ENCODE results near the gene EFCAB11.
A peak's percentile ranks its signal among the peaks of the same experiment; 100 is the strongest.

The EFCAB11 gene

DNA sequence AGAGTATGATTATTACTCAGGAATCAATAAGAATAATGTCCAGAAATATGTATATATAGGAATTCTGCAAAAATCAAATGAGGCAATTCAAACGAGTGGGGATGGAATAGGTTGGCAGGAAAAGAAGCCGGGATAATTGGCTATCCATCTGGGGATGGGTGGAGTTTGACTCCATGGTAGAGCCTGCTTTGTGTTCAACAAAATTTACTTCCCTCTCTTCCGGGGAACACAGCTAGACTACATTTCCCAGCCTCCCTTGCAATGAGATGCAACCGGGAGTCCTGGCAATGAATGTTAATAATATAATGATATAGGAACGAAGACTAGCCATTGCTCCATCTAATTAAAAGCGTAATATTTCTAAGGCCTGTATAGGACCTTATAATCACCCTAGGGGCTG is 146.6 kb downstream of the EFCAB11 start:
- peak; percentile 76 for DNase-seq

DNA sequence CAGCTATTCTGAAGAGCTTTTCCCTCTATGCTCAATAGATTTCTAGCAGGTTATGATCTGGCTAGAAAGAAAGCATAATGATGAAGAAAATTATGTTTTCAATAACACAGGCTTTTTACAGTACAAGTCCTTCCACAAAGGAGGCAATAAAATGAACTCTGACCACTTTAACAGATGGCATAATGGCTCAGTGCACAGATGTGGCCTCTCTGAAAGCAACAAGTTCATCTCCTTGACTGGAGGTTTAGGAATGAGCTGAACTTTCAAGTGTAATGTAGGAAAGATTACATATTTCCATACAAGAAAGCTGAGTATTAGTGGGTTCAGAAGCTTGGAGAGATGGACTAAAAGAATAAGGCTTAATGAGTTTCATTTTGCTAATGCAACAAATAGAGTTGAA is 147.4 kb downstream of the EFCAB11 start:
- DNase-seq = peak; percentile 82

DNA sequence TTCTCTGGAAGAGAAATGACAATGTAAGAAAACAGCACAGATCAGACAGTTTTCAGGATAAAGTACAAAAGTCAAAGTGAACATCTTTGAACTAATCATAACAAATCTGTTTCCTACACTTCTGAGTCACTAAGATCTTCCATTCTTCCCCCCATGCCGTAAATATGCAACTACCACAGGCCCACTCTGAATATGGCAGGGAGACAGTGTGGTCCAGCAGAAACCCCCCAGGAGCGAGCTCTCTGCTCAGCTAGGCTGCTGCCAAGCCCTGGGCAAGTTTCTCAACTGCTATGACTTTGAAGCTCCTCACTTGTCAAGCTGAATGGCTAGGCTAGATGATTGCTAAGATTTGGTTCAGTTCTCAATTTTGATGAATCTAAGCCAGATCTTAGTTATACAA is 148.1 kb downstream of the EFCAB11 start:
- DNase-seq = peak; percentile 20

DNA sequence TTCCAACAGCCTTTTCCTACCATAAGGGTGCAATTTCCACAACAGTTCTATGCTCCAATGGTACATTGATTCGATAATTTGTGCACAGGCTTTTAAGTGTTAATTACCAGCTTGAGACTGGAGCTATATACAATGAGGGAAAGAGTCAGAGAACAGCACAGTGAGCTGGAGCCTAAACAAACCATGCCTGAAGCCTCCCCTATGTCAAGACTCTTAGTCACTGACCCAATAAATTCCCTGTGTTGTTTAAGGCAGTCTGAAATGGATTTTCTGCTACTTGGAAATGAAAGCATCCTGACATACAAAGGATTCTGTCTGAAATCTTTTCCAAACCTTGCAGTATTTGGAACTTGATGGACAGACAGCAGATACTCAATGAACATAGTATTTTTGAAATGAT is 149.0 kb downstream of the EFCAB11 start:
- DNase-seq = peak; percentile 44

DNA sequence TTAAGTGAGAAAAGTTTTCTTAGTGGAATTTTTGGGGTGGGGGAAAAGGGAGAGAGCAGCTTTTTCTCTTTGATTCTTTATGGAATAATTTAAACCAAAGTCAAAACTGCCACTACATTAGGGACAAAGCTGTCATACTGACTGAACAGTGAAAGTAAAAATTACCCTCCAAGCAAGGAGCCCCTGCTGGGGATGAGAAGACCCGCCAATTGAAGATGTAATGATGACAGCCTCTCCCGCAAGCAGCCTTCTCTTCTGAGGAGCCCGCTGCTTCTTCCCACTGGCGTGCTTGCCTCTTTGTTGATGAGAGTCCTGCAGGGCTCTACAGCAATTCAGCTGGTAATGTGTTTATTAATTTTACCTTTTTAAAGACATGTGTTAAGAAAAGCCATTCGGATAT is 151.0 kb downstream of the EFCAB11 start:
- no peak for DNase-seq

DNA sequence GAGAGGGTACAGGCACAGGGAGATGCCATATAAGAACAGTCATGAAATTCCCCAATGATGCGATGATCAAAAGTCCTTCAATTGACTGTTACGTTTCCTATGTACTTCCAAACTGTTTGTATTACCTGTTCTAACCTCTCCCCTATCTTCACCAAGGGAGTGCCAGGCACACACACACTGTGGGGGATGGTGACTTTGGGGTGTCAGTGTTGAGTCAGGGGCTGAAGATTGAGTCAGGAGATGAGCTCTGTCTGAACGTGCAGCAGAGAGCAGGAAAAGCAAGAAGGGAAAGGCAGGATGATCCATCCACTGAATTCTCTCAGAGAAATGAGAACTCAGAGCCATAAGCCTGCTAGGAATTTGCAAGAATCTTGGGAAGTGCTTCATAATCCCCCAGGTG is 153.4 kb downstream of the EFCAB11 start:
- no peak for DNase-seq

DNA sequence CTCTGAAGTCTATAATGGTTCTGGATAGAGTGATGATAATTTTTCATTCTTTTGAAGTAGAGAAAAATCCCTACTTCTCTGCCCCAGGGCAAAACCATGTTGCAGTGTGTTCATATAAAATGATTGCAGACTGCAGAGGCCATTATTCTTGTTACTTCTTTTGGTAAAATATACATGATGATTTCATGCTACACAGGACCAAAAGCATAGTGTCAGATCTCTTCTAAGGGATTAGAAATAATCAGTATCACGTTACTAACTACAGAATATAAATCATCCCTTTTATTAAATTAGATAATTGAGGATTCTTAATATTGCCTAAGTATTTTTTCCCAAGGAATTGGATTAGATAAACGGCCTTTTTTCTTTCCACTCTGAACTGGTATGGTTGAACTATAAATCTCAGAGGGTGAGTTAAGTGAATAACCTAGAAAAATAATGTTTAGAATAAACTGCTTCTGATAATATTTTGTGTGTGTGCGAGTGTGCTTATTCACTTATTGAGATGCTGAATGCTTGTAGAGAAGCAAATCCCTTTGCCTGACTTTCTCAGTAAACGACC is 156.2 kb downstream of the EFCAB11 start:
- DNase-seq = no peak

DNA sequence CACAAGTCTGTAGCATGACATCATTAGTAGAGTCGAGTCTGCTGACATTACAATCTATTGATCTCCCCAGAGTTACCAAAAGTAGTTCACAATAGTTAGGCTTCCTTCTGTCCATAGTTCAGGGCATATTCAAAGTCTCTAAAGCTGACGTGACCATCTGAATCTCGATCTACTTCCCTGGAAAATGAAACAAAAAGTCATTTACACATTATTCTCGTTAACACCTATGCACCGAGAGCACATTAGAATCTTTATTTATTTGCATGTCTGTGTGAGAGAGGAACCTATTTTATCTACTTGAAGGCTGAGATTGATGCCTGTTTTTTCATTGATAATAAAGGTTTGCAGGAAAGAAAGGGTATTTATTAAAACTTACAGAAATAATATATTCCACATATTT is 157.4 kb downstream of the EFCAB11 start:
- DNase-seq = no peak

DNA sequence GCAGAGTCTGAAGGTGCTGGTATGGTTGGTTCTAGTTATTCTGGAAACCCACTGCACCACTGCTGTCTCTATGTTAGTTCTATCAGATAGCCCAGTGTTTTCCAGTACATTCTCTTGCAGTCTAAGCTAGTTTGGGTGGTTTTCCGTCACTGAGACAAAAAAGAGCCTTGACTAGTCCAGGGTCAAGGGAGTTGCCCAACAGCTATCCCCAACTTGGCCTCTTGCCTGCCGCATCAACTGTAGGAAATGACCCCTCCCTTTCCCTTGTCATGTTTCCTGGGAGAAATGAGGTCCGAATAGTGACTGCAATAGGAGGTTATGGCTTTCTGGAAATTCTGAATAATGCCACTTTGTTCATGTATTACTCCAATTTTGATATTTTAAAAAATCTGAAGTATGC is 160.4 kb downstream of the EFCAB11 start:
- DNase-seq = no peak

DNA sequence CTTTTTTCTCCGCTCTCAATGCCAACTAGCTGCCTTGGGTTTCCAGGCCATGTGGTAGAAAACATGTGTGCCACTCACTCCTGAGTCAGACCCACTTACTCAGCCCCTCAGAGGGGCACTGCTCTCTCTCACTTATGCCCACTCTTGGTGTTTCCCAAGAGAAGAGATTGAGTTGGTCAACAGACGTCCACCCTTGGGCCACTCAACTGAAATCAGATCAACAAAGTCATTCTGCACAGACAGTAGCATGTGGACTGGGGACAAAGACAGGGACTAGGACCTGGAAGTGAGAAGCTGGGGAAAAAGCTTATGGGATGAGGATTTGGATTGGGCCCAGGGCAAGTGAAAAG is 161.2 kb downstream of the EFCAB11 start:
- no peak for DNase-seq

DNA sequence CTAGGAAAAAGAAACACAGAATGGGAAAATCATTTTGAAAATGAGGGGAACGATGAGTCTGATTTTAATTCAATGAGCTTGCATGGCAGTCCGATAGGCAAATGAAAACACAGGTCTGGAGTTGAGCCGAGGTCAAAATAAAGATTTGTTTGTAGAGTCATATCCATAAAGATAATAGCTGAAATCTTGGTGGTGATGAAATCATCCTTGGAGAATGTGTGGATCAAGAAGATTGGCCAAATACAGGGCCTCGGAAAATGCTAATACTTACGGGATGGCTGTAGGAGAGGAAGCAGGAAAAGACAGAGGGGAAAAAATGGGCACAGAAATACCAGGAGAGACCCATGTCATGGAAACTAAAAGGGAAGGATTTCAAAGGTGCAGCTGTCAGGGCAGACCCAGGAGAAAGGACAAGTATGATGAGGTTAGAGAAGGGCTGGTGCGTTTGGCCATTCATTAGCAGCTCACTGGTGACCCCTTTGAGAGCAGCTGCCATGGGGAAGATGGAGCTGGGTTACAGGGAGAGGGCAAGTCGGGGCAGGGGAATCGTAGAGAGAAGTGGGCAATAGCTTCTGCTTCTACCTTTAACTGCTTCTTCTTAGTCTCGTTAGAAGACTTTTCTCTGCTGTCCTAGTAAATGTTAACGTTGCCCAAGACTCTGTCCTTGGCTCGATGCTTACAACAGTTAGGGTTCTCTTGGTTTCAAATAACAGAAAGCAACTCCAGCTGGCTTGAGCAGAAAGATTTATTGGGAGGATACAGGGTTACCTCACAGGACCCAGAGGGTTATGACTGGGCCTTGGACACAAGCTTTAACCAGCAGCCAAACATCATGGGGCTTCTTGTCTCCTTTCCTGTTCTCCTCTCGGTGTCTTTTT is 161.8 kb downstream of the EFCAB11 start:
- no peak for DNase-seq

DNA sequence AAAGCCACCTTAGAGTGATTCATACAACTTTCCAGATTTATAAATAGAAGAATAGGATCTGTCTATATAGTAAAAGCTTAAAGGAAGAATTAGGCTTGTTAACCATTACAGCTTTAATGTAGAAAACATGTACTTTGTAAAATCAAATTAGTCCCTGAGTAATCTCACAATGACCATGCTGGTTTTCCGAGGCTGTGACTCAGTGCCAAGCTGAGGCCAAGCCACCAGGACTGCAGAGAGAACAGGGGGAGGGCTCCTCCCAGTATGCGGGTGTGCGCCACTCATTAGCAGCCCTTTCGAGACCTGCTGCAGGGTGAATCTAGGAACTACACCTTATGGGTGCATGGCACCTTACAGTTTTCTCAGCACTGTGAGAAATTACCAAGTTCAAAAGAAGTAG is 167.0 kb downstream of the EFCAB11 start:
- no peak for DNase-seq

DNA sequence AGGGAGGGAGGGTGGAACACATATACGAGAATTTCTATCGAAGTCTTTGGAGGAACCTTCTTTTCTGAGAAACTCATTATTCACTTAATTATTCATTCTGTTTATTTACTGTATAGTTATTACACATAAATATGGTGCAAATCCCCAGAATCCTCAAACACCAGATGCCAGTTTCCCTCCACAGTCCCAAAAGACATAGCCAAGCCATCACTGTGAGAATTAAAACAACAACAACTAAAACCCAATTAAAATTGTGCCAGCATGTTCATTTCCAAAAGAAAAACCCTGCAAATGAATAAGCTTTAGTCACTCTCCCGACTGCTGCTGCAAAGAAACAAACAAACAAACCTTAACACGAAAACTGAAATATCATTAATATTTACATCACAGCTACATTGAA is 173.5 kb downstream of the EFCAB11 start:
- no peak for DNase-seq

DNA sequence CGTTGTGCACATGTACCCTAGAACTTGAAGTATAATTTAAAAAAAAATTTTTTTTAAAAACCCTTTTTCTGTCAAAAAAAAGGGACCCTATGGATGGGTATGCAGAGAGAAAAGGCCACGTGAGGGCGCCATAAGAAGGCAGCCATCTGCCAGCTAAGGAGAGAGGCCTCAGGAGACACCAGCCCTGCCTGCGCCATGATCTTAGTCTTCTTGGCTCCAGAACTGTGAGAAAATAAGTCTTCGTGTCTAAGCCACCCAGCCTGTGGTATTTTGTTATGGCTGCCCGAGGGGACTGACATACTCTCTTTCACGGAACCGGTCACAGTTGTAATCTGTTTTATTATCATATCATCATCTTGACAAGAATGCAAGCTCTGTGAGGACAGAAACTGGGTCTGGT is 174.8 kb downstream of the EFCAB11 start:
- DNase-seq = no peak

DNA sequence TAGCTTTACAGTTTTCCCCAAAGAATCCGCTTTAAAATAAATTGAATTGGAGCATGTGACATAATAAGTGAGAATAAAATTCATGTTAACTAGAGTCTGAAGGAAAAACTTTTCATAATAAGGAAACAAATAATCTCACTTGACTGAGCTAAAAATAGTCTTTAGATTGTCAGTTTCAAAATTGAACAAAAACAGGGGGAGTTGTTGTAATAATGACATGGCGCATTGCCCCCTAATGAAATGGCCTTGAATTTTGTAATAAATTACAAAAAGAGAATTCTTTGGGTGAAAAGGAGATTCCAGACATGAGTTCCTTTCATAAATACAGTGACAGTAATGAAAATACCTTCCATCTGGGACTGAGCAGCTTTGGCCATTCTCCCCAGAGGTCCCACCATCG is 178.6 kb downstream of the EFCAB11 start:
- DNase-seq = no peak

DNA sequence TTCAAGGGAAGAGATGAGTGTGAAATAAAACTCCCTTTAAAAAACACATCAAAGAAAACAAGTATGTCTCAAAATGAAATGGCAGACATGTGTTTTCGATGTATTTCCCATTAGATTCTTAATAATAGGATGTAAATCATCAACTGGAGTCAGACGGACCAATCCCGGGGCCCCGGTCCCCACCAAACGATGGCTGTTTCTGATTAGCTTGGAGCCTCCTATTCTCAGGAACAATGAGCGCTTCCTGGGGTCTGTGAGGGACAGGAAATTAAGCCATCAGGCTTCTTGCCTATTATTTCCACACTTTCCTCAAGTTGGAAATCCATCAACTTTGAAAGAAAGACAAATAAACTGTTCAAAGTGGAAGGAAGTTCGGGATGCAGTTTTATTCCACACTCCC is 179.4 kb downstream of the EFCAB11 start:
- no peak for DNase-seq

DNA sequence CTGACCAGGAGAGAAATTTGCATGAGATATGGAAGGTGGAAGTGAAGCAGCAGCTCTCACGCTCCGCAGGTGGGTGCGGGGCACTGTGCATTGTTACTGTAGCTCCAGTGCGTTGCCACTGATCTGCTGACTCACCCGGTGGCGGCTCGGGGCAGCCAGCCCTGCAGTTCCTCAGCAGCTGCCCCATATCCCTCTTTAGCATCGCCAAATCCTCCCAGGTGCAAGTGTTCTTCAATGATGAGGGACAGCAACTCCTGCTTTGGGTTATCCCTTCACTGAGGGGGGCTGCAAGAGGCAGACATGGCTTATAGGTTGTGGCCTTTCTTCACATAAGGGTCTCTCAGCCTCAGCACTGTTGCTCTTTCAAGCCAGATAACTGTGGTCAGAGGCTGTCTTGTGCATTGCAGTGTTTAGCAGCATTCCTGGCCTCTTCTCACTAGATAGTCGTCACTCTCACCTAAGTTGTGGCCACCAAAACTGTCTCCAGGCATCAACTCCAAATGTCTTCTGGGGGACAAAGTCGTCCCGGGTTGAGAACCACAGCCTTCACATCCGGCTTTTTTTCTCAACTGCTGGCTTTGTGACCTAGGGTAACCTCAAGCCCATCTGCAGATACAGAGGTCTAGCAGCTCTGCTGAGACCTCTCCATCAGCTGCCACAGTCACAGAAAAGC is 180.8 kb downstream of the EFCAB11 start:
- DNase-seq = peak; percentile 76

DNA sequence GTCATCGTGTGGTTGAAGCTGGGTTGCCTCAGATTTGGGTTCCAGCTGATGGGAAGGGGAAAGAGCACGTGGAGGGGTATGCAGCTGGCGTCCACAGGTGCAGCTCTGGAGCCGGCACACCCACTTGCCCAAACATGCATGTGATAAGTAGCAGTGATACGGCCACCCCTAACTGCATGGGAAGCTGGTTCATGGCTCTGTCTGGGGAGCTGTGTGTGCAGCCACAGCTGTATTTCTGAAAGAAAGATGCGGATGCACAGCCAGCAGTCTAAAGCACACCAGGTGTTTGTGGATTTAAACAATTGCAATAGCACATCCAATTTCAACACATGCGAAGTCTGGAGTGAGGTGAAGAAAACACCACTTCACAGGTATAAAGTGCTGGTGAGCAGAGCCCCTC is 181.4 kb downstream of the EFCAB11 start:
- peak; percentile 42 for DNase-seq

DNA sequence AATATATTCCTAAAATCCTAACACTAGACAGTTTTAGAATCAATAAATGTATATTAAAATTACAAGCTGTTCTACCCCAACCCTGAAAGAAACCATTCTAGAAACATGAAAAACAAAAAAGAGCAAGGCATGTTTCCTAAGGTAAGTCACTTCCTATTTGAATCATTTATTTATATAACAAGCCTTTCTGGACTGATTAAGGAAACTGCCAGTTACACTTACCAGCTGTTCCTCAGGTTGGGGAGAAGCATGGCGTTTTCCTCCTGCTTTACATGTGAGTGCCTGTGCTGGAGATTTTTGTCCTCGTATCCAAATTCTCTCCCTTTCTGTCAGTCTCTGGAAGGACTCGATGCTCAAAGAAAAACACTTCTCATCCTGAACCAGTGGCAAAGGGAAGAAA is 183.3 kb downstream of the EFCAB11 start:
- peak; percentile 40 for DNase-seq

DNA sequence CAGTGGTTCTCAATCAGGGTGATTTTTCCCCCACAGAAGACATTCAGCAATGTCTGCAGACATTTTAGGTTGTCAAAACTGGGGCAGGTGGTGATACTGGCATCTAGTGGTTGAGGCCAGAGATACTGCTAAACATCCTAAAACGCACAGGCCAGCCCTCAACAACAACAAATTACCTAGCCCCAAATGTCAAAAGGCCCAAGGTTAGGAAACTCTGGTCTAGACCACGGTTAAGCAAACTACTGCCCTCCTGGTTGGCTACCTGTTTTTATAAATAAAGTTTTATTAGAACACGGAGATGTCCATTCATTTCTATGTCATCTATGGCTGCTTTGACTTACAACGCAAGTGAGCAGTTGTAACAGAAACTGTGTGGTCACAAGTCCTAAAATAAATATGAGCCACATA is 186.7 kb downstream of the EFCAB11 start:
- peak; percentile 82 for DNase-seq

DNA sequence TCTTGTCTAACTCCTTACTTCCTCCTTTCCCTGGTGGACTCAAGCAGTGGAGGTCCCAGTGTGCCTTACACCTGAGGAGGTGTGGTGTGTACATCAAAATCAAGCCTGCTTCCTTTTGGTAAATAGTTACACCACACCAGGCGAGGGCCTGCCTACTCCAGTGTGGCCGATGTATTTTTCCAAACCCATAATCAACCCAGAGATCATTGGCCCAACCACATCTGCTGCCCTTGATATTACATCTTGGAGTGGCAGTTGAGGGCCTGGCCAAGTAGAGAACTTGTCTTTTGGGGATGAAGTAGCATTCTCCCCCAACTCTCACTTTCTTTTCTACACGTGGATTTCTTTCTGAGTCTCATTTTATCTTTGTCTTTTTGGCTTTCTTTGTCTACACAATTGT is 187.4 kb downstream of the EFCAB11 start:
- peak; percentile 73 for DNase-seq

DNA sequence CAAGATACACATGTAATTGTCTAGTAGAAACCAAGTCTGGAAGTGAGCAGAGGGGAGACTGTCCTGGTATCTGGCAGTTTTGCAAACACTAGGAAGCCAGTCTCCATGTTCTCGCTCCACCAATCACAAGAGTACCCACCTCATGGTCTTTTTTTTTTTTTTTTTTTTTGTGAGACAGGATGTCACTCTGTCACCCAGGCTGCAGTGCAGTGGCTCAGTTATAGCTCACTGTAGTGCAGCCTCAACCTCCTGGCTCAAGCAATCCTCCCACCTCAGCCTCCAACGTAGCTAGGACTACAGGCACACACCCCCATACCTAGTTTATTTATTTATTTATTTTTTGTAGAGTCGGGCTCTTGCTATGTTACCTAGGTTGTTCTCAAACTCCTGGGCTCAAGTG is 189.2 kb downstream of the EFCAB11 start:
- no peak for DNase-seq

DNA sequence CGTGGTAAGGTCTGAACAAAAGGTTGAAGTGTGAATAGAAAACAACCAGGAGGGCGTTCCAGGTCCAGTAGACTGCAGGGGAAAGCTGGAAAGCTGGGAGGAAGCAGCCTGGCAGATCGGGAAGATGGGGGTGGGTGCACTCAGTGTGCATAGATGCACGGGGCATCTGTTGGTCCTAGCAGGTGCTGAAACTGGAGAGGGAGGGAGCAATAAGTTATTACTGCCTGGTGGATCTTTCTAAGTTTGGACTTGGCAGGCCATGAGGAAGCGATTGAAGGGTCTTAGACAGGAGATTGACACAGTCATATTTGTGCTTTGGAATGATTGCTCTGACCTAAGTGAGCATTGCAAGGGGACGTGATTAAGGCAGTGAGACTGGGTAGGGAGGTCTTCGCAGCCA is 194.4 kb downstream of the EFCAB11 start:
- peak; percentile 77 for DNase-seq

DNA sequence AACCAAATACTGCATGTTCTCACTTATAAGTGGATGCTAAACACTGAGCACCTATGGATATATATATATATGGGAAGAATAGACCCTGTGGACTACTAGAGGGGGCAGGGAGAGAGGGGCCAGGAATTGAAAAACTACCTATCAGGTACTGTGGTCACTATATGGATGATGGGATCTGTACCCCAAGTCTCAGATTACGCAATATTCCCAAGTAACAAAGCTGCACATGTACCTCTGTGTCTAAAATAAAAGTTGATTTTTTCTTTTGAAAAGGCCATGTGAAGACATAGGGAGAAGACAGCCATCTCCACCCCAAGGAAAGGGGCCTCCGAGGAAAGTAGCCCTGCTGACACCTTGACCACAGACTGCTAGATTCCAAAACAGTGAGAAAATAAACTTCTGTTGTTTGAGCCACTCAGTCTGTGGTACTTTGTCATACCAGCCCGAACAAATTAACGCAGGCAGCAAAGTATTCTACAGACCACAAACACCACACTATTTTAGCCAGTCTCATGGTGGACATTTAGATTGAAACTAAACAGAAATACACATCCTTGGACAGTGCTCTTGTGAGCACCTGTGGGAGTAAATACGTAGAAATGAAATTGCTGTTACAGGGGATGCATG is 197.1 kb downstream of the EFCAB11 start:
- no peak for DNase-seq
